Midbrain (tissue), 1 donor: ENCODE results near the gene NTNG2.
A peak's percentile ranks its signal among the peaks of the same experiment; 100 is the strongest.
"Not testable (repeated sequence)": the region's sequence is repeated elsewhere in the genome, so short reads cannot be mapped to it uniquely, and the experiment has no call there.

Experiments
- DNase-seq: peaks from one replicate; lab custom pipeline; 2025; lab: John Stamatoyannopoulos, UW

The NTNG2 gene

DNA sequence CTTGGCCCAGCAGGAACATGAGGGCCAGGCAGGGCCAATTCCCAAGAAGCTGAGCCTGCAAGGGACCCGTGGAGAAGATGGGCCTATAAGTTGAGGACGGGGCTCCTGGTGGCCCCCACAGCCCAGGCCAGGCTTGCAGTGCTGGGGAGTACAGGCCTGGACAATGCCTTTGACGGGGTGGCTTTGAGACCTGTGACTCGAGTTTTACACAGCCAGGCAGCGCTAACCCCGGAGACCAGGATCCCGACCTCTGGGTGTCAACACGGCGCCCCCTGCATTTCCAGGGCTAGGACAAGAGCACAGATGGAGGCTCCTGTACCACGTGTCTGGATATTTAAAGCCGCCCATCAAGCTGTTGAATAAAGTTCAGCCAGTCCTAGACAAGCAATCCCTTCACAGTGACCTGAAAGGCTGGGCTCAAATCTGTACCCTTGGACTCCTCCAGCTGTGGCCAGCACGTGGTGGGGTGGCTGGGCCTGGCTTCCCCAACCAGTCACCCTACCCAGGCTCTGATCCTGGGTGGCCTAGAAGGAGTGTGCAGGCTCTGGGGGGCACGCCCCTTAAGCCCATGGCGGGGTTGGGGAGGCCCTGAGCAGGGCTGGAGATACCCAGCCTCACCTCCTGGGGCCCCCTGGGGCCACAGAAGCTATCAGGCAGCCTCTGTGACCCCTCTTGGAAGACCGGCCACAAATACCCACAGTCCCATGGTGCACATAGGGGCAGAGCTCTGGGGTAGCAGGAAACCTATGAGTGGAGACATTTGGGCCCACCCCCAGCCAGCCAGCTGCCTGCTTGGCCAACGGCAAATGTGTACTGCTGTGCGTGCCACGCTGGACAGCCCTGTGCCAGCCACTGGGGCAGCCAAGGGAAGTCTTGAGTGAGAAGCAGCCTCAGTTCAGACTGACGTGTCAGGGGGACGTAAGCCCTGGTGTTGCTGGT is 88.7 kb downstream of the NTNG2 start:
- DNase-seq = no peak

DNA sequence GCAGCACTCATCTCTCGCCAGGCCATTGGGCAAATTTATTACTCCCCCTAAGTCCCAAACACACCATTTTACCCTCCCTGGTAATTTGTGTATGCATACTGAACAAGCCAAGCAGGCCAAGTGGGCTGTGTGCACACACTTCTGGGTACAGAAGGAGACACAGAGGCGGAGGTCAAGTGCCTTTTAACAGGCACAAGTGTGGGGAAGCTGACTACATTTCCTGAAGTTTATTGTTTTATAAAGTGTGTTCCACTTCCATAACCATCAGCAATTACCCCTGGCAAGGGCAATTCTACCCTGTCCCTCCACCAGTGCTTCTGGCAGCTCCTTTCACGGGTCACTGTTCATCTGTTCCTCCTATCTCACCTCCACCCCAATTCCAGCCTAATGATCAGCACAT is 99.0 kb downstream of the NTNG2 start:
- no peak for DNase-seq

DNA sequence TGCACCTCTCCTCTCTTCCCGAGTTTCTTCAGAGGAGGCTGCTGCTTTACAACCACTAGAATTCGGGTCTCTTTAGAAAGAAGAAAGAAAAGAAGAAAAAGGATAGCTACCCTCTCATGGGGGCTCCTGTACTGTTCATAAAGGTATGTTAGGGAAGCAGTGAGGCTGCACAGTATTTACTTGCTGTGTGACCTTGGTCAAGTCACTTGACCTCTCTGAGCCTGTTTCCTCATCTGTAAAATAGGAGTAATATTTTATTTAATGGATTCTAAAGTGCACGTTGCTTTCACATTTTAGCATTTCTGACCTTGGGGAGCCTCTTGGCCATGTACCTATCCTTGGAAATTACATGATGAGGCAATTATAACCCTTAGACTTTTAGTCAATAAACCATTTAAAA is 104.2 kb downstream of the NTNG2 start:
- no peak for DNase-seq

DNA sequence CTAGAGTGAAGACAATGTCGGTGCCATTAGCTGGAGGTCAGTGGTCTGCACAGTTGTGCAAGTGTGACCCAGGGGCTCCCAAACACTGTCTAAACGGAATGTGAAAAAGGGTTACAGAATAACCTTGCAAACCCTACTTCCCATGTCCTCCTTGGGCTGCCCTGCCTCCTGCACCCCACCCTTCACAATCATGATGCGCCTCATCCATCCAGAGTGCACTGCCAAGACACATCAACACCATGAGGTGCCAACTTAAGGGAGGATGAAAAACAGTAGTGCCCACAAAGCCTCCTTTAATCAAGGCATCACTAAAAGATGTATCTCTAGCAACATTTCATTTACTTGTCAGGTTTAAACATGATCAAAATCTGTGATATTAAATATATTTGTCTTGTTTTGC is 105.8 kb downstream of the NTNG2 start:
- no peak for DNase-seq

DNA sequence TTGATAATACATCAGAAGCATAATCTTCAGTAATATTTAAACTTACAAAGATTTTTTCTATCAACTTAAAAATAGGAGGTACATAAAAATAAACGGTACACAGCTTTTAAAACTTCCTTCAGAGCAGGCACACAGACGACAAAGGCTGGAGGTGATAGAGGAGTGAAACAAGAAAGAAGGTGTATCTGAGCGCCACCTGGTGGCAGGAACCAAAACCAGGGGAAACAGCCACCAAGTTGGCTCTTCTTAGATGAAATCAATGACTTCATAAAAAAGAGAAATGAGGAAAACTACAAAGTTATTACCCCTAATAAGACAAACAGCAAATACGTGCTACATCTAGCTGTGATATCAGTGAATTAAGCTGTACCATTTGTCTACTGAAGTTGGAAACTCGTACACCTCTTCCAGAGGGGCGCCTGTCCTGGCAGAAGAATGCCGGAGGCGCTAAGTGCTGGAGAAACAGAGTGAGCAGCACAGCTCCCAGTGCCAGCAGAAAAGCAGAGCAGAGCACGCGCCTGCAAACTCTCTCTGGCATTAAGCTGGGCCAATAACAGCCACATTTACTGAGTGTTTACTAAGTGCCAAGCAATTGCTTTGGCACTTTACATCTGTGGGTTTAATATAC is 107.0 kb downstream of the NTNG2 start:
- peak; percentile 72 for DNase-seq

DNA sequence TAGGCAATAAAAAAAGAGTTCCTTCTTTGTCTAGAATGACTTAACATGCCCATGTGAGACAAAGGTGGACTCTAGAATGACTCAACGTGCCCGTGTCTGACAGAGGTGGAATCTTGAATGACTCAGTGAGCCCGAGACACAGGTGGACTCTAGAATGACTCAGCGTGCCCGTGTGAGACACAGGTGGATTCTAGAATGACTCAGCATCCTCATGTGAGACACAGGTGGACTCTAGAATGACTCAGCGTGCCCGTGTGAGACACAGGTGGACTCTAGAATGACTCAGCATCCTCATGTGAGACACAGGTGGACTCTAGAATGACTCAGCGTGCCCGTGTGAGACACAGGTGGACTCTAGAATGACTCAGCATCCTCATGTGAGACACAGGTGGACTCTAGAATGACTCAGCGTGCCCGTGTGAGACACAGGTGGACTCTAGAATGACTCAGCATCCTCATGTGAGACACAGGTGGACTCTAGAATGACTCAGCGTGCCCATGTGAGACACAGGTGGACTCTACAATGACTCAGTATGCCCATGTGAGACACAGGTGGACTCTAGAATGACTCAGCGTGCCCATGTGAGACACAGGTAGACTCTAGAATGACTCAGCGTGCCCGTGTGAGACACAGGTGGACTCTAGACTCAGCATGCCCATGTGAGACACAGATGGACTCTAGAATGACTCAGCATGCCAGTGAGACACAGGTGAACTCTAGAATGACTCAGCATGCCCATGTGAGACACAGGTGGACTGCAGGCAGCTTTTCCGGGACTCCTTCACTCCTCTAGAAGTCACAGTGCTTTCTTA is 108.1 kb downstream of the NTNG2 start:
- DNase-seq = not testable (repeated sequence)

DNA sequence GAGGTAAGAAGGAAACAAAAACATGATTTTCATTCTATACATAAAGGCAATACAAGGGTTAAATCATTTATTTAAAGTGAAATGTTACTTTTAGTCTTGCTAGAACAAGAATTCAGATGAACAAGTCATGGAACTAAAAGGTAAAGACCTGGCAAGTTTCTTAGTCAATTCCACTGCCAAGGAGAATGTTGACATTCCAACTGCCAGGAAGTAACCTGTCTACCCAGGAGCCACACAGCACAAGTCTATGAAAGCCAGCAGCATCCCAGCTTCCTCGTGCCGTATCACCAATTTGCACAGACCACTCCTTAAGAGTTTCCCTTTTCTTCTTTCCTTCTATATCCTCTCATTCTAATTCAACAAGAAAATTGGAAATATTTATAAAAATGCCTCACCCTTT is 113.0 kb downstream of the NTNG2 start:
- DNase-seq = no peak

DNA sequence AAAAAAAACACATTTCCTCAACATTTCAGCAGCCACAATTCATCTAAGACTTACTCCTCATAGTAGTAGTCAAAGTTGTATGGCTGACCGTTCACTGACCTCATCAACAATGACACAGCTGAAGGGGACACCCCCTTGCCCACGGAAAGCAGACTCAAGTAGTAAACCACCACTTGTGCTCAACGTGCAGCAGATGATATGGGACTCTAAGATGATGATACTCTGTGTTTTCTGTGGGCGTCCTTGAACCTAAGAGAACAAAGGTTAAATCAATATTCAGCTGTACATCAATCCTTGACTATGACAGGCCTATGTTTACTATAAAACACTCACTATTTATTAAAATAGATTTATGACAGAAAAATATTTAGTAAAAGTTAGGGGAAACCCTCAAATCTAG is 121.3 kb downstream of the NTNG2 start:
- no peak for DNase-seq

DNA sequence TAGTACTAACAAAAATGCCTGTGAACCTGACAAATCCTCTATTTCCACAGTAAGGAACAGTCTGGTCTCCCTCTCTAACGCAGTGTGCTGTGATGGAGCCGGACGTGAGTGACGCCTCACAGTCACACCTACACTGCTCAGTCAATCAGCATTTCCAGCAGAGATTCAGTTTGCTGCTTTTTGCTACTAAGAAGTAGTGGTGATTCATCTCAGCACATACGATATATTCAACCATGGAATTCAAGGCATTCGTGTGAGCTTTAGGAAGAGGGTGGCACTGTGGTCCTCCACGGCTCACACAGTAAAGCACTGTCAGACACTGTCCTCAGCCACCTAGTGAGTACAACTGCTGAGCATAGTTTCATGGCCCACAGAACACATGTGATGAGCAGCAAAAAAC is 122.0 kb downstream of the NTNG2 start:
- no peak for DNase-seq

DNA sequence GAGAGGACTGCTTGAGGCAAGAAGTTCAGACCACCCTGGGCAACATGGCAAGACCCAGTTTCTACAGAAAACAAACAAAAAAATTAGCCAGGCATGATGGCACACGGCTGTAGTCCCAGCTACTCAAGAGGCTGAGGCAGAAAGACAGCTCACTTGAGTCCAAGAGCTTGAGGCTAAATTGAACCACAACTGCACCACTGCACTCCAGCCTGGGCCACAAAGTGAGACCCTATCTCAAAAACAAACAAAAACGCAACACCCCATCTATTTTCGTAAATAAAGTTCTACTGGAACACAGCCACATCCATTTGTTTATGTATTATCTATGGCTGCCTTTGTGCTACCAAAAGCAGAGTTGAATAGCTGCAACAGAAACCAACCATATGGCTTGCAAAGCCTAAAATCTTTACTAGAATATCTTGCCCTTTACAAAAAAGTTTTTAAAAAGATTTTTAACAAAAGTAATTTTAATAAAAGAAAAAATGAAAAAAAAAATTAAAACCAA is 125.5 kb downstream of the NTNG2 start:
- DNase-seq = no peak

DNA sequence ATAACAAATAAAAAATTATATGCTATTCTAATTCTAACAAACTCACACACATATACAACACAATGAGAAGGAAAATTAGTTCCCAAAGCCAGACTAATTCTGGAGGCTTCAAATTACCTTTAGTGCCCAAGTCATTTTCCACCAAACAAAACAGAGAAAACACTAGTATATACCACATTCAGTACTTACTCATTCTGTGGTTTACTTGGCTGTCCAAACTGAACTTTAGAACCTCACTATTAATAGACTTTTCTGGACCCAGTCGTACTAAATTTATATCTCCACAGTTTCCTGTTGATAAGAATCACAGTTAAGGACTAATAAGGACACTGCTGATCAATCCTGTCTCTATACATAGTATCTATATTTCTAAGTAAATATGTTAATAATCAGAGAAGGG is 126.5 kb downstream of the NTNG2 start:
- no peak for DNase-seq

DNA sequence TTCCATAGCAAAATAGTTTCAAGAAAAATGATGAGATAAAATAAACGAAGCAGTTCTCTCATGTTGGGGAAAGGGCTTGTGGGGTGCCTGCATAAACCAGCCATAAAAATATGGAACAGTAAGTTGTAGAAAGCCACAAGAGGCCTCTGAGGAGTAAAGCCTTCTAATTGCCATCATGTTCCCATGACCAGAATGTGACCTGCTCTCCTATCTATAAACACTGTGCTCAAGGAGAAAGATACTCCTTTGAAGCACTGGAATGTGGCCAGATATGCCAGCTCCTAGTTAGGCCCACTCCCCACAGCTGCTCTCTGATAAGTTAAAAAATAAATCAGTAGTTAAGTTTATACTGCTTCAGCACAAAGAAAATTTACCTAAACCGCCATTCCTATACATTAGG is 127.1 kb downstream of the NTNG2 start:
- DNase-seq = no peak

DNA sequence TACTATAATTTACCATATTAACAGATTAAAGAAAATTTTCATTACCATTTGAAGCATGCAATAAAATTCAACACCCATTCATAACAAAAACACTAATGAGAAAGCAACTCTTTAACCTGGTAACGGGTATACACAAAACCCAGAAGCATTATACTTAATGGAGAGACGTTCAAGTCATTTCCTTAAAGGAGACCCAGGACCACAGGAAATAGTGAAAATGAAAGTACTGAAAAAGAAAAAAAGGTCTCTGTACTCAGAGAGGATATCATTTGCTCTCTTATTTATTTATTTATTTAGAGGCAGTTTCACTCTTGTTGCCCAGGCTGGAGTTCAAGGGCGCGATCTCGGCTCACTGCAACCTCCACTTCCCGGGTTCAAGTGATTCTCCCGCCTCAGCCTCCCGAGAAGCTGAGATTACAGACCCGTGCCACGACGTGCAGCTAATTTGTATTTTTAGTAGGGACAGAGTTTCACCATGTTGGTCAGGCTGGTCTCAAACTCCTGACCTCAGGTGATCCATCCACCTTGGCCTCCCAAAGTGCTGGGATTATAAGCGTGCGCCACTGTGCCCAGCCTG is 131.4 kb downstream of the NTNG2 start:
- no peak for DNase-seq
